HG03469 (cell line): ENCODE results near the gene C9.
A peak's percentile ranks its signal among the peaks of the same experiment; 100 is the strongest.
"Not testable (repeated sequence)": the region's sequence is repeated elsewhere in the genome, so short reads cannot be mapped to it uniquely, and the experiment has no call there.

Experiments
- ATAC-seq: cut with Tn5 transposase; IDR thresholded peaks from one replicate; pipeline ENCODE4 v1.9.1; 2021; ENCODE audit warnings: mild to moderate bottlenecking, moderate library complexity, moderate number of reproducible peaks; ENCODE audit not compliant: unreplicated experiment

Gene C9

GRCh38 chr5:39334296-39334695, 30.0 kb downstream of the C9 start:
- not testable (repeated sequence) for ATAC-seq

GRCh38 chr5:39333104-39333503, 31.2 kb downstream of the C9 start:
- ATAC-seq, result no peak

GRCh38 chr5:39331861-39332381, 32.4 kb downstream of the C9 start:
- ATAC-seq, result no peak

GRCh38 chr5:39328731-39329130, 35.6 kb downstream of the C9 start:
- ATAC-seq, result no peak

GRCh38 chr5:39323542-39323941, 40.8 kb downstream of the C9 start:
- ATAC-seq, result no peak

- ATAC-seq, result no peak
Measured at GRCh38 chr5:39319395-39319794, 44.9 kb downstream of the C9 start.

- not testable (repeated sequence) for ATAC-seq
Measured at GRCh38 chr5:39316464-39316863, 47.8 kb downstream of the C9 start.

GRCh38 chr5:39315995-39316394, 48.3 kb downstream of the C9 start:
- ATAC-seq, result no peak

GRCh38 chr5:39314591-39314990, 49.7 kb downstream of the C9 start:
- no peak for ATAC-seq

- no peak for ATAC-seq
Measured at GRCh38 chr5:39309534-39309933, 54.8 kb downstream of the C9 start.

GRCh38 chr5:39302472-39302871, 61.8 kb downstream of the C9 start:
- ATAC-seq, result peak; percentile 77

- no peak for ATAC-seq
Measured at GRCh38 chr5:39301406-39301805, 62.9 kb downstream of the C9 start.

GRCh38 chr5:39299962-39300361, 64.3 kb downstream of the C9 start:
- ATAC-seq, result no peak

- ATAC-seq, result no peak
Measured at GRCh38 chr5:39294736-39295135, 69.6 kb downstream of the C9 start.

- ATAC-seq, result no peak
Measured at GRCh38 chr5:39284552-39284951, 79.7 kb downstream of the C9 start.

- peak; percentile 97 for ATAC-seq
Measured at GRCh38 chr5:39283231-39283818, 81.0 kb downstream of the C9 start.

- no peak for ATAC-seq
Measured at GRCh38 chr5:39282561-39282960, 81.7 kb downstream of the C9 start.

- not testable (repeated sequence) for ATAC-seq
Measured at GRCh38 chr5:39275865-39276264, 88.4 kb downstream of the C9 start.

- peak; percentile 77 for ATAC-seq
Measured at GRCh38 chr5:39274398-39275085, 89.8 kb downstream of the C9 start.

GRCh38 chr5:39273314-39273954, 90.9 kb downstream of the C9 start:
- ATAC-seq, result no peak

GRCh38 chr5:39272869-39273231, 91.4 kb downstream of the C9 start:
- ATAC-seq, result not testable (repeated sequence)

GRCh38 chr5:39270225-39270848, 94.0 kb downstream of the C9 start:
- ATAC-seq, result peak; percentile 84
